Fibroblast of pulmonary artery (primary cell): ENCODE results near the gene RITA1.

Source experiments
- DNase-seq: peaks from one replicate; pipeline ENCODE4 v3.0.0-alpha.2; 2010; ENCODE audit warnings: low read depth
- H3K4me3 ChIP-seq: replicated peaks from 2 replicates; pipeline ENCODE4 v1.5.1; 2011; ENCODE audit warnings: low read depth, mild to moderate bottlenecking, control low read depth, low read length, moderate library complexity
- TF ChIP-seq, protein P1 (sequence below): IDR thresholded peaks from 2 replicates; pipeline ENCODE4 v1.5.1; 2011; ENCODE audit warnings: mild to moderate bottlenecking, control low read depth, low read length, inconsistent platforms; ENCODE audit errors: missing control alignments

RITA1 gene

GRCh38 chr12:113237748-113238147 lies 52.2 kb downstream of the RITA1 start:
- H3K4me3 ChIP-seq: no peak overlapping the region
- TF ChIP-seq, protein P1, sequence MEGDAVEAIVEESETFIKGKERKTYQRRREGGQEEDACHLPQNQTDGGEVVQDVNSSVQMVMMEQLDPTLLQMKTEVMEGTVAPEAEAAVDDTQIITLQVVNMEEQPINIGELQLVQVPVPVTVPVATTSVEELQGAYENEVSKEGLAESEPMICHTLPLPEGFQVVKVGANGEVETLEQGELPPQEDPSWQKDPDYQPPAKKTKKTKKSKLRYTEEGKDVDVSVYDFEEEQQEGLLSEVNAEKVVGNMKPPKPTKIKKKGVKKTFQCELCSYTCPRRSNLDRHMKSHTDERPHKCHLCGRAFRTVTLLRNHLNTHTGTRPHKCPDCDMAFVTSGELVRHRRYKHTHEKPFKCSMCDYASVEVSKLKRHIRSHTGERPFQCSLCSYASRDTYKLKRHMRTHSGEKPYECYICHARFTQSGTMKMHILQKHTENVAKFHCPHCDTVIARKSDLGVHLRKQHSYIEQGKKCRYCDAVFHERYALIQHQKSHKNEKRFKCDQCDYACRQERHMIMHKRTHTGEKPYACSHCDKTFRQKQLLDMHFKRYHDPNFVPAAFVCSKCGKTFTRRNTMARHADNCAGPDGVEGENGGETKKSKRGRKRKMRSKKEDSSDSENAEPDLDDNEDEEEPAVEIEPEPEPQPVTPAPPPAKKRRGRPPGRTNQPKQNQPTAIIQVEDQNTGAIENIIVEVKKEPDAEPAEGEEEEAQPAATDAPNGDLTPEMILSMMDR: no peak
- DNase-seq: no peak

- DNase-seq: no peak
- TF ChIP-seq, protein P1: no peak
- H3K4me3 ChIP-seq: no peak overlapping the region
These were observed 52.8 kb downstream of the RITA1 start for GRCh38 chr12:113238309-113238708.

DNA sequence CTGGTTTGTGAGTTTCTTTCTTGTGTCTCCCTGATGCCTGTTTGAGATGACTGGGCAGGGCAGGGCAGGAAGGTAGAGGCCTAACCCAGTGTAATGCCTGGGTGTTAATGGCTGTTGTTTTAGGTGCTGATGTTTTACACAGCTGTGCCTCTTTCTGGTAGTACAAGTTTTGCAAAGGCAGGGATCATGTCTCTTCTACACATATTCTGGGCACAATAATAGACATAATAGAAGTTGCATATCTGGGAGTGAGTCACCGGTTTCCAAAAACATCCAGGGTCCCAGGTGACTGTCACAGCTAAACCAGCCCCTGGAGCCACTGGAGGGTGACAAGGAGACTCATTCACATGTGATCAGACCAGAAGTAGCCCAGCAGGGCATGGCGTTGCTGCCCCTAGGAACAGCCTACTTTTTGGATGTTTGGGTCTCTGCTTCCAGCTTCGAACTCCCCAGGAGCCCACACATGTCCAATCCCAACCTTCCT lies 53.8 kb downstream of the RITA1 start:
- no peak overlapping the region for H3K4me3 ChIP-seq
- TF ChIP-seq, protein P1: no peak
- DNase-seq: no peak

GRCh38 chr12:113239811-113240331 lies 54.4 kb downstream of the RITA1 start:
- H3K4me3 ChIP-seq: no peak overlapping the region
- TF ChIP-seq, protein P1: no peak
- no peak for DNase-seq

- DNase-seq: no peak
- H3K4me3 ChIP-seq: no peak overlapping the region
- TF ChIP-seq, protein P1: no peak
These were observed 54.9 kb downstream of the RITA1 start for GRCh38 chr12:113240395-113240794.

DNA sequence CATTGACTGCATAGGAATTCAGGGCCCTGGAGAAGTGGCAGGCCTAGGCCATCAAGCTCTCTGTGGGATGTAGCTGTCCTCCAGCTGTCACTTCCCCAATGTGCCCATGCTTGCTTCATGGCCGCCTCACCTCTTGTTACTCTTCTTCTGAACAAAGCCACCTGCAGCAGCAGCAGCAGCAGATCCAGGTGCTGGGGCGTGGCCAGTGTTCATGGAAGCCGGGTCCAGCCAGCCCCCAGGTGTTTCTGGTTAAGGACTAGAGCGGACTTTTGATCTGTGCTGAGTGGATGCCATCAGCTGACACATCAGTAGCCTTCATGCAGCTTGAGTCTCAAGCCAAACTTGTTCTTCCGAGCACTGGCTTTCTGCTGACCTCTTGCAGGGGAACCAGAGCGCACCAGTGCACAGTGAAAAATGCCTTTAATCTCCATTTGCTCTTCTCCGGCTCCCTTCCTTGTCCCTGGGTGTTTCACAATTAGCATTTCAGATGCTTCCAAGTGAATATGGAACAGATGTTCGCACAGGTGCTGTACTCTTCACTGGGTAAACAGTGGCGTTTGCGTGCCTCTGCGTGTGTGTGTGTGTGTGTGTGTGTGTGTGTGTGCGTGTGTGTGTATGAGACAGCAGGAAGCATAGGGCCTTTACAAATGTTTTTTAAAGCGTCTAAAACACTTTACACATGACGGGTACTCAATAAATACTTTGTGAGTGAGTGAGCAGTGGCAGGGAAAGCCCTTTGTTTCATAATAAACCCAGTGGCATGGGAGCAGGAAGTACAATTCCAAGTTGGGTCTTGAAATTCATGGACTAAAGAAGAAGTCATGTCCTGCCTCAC lies 55.9 kb downstream of the RITA1 start:
- no peak overlapping the region for H3K4me3 ChIP-seq
- TF ChIP-seq, protein P1: no peak
- DNase-seq: peak; percentile 75
